H9 (cell line): Measurements from ENCODE around the gene LIG4. TPM values are rescaled to one million over a fixed set of nuclear protein-coding genes. Genes with fewer than 3 reads are reported as not detected.

Experiments used
- DNase-seq: peaks from one replicate; pipeline ENCODE4 v3.0.0-alpha.2; 2017
- H2AFZ ChIP-seq: one replicate; pipeline ENCODE4 v1.6.1; 2013; ENCODE audit warnings: mild to moderate bottlenecking, low read length, control low read depth, moderate library complexity
- H2AK5ac ChIP-seq: 2 replicates; pipeline ENCODE4 v1.6.1; 2013; ENCODE audit warnings: low read length, control low read depth, mixed read lengths; ENCODE audit not compliant: insufficient read length
- H2BK120ac ChIP-seq: one replicate; pipeline ENCODE4 v1.6.1; 2013; ENCODE audit warnings: low read depth, mild to moderate bottlenecking, low read length, control low read depth, inconsistent platforms; ENCODE audit not compliant: poor library complexity, severe bottlenecking
- H2BK12ac ChIP-seq: 2 replicates; pipeline ENCODE4 v1.6.1; 2013; ENCODE audit warnings: low read length, control low read depth, mixed read lengths, low read depth; ENCODE audit not compliant: insufficient read length
- H2BK15ac ChIP-seq: 2 replicates; pipeline ENCODE4 v1.6.1; 2013; ENCODE audit warnings: low read depth, low read length, control low read depth
- H2BK20ac ChIP-seq: one replicate; pipeline ENCODE4 v1.6.1; 2013; ENCODE audit warnings: low read depth, mild to moderate bottlenecking, low read length, control low read depth, inconsistent platforms; ENCODE audit not compliant: poor library complexity, severe bottlenecking
- H2BK5ac ChIP-seq: 2 replicates; pipeline ENCODE4 v1.6.1; 2013; ENCODE audit warnings: low read length, control low read depth, mixed read lengths; ENCODE audit not compliant: insufficient read length
- H3K14ac ChIP-seq: 2 replicates; pipeline ENCODE4 v1.6.1; 2013; ENCODE audit warnings: low read length, control low read depth; ENCODE audit not compliant: insufficient read depth
- H3K18ac ChIP-seq: 2 replicates; pipeline ENCODE4 v1.6.1; 2013; ENCODE audit warnings: low read depth, mild to moderate bottlenecking, mixed read lengths, low read length, control low read depth; ENCODE audit not compliant: insufficient read length
- H3K23ac ChIP-seq: 2 replicates; pipeline ENCODE4 v1.6.1; 2013; ENCODE audit warnings: low read length, control low read depth, mixed read lengths, low read depth; ENCODE audit not compliant: insufficient read length
- H3K23me2 ChIP-seq: 2 replicates; pipeline ENCODE4 v1.6.1; 2013; ENCODE audit warnings: low read depth, mild to moderate bottlenecking, mixed read lengths, low read length, control low read depth; ENCODE audit not compliant: insufficient read length, poor library complexity, severe bottlenecking
- H3K27ac ChIP-seq: 2 replicates; pipeline ENCODE4 v1.5.1; 2013; ENCODE audit warnings: low read length, control low read depth, mixed read lengths, low read depth; ENCODE audit not compliant: insufficient read length
- H3K27me3 ChIP-seq: 2 replicates; pipeline ENCODE4 v1.6.1; 2013; ENCODE audit warnings: low read length, control low read depth, inconsistent platforms; ENCODE audit not compliant: insufficient read depth
- H3K4ac ChIP-seq: 2 replicates; pipeline ENCODE4 v1.6.1; 2013; ENCODE audit warnings: low read depth, mild to moderate bottlenecking, control low read depth, inconsistent platforms, low read length, moderate library complexity
- H3K4me1 ChIP-seq: 2 replicates; pipeline ENCODE4 v1.6.1; 2013; ENCODE audit warnings: low read length, control low read depth, inconsistent platforms; ENCODE audit not compliant: insufficient read depth
- H3K4me2 ChIP-seq: 2 replicates; pipeline ENCODE4 v1.6.1; 2013; ENCODE audit warnings: low read length, control low read depth, mixed read lengths; ENCODE audit not compliant: insufficient read length, insufficient read depth
- H3K56ac ChIP-seq: 2 replicates; pipeline ENCODE4 v1.6.1; 2013; ENCODE audit warnings: low read depth, mild to moderate bottlenecking, mixed read lengths, low read length, control low read depth; ENCODE audit not compliant: insufficient read length
- H3K79me1 ChIP-seq: 2 replicates; pipeline ENCODE4 v1.6.1; 2013; ENCODE audit warnings: low read depth, mild to moderate bottlenecking, moderate library complexity, low read length, control low read depth, inconsistent platforms; ENCODE audit not compliant: insufficient read depth, poor library complexity, severe bottlenecking
- H3K79me2 ChIP-seq: 2 replicates; pipeline ENCODE4 v1.6.1; 2013; ENCODE audit warnings: low read length, control low read depth, inconsistent platforms; ENCODE audit not compliant: insufficient read depth
- H3K9ac ChIP-seq: 2 replicates; pipeline ENCODE4 v1.6.1; 2013; ENCODE audit warnings: low read length, control low read depth, mixed read lengths; ENCODE audit not compliant: insufficient read length; ENCODE audit errors: extremely low read depth
- H3K9me3 ChIP-seq: one replicate; pipeline ENCODE4 v1.6.1; 2013; ENCODE audit warnings: low read depth, low read length, inconsistent platforms; ENCODE audit not compliant: control insufficient read depth
- H3T11ph ChIP-seq: one replicate; pipeline ENCODE4 v1.6.1; 2013; ENCODE audit warnings: mild to moderate bottlenecking, low read length, control low read depth, inconsistent platforms
- H4K20me1 ChIP-seq: one replicate; pipeline ENCODE4 v1.6.1; 2013; ENCODE audit not compliant: control insufficient read depth, insufficient read length, insufficient read depth
- H4K5ac ChIP-seq: 2 replicates; pipeline ENCODE4 v1.6.1; 2013; ENCODE audit warnings: low read depth, mild to moderate bottlenecking, mixed read lengths, low read length, control low read depth; ENCODE audit not compliant: insufficient read length
- H4K8ac ChIP-seq: replicated peaks from 2 replicates; pipeline ENCODE4 v1.6.1; 2013; ENCODE audit warnings: low read length, control low read depth, mixed read lengths, low read depth; ENCODE audit not compliant: insufficient read length
- H4K91ac ChIP-seq: 2 replicates; pipeline ENCODE4 v1.6.1; 2013; ENCODE audit warnings: low read depth, mild to moderate bottlenecking, moderate library complexity, mixed read lengths, low read length, control low read depth; ENCODE audit not compliant: insufficient read length
- H3K27ac Mint-ChIP-seq, 3 experiments: 2 replicates in 2 of 3; 3 replicates in 1 of 3; pipeline ENCODE4 v1.8.0; 2020 to 2021; ENCODE audit warnings: mixed read lengths in 3 of 3, mild to moderate bottlenecking in 1 of 3, moderate library complexity in 1 of 3
- H3K27me3 Mint-ChIP-seq: 2 replicates; pipeline ENCODE4 v1.8.0; 2021; ENCODE audit warnings: low read depth, mild to moderate bottlenecking, moderate library complexity, mixed read lengths
- H3K36me3 Mint-ChIP-seq, 3 experiments: 2 replicates in 2 of 3; 3 replicates in 1 of 3; pipeline ENCODE4 v1.8.0; 2020 to 2021; ENCODE audit warnings: low read depth in 3 of 3, mixed read lengths in 3 of 3; ENCODE audit not compliant: insufficient read depth in 1 of 3
- H3K4me1 Mint-ChIP-seq, 2 experiments: 2 replicates each; pipeline ENCODE4 v1.8.0; 2020; ENCODE audit warnings: mixed read lengths in 2 of 2
- H3K4me3 Mint-ChIP-seq, 2 experiments: 2 replicates in 1 of 2; 3 replicates in 1 of 2; pipeline ENCODE4 v1.8.0; 2020 to 2021; ENCODE audit warnings: mild to moderate bottlenecking in 2 of 2, mixed read lengths in 2 of 2, moderate library complexity in 1 of 2
- H3K9me3 Mint-ChIP-seq, 2 experiments: 2 replicates in 1 of 2; 3 replicates in 1 of 2; pipeline ENCODE4 v1.8.0; 2020; ENCODE audit warnings: mild to moderate bottlenecking in 2 of 2, mixed read lengths in 2 of 2, moderate library complexity in 1 of 2
- CTCF ChIP-seq: fragments of 200-600 bp; sonication (generic); conservative IDR thresholded peaks from 3 replicates; pipeline ENCODE4 v1.8.0; 2021; ENCODE audit warnings: antibody characterized with exemption, mild to moderate bottlenecking
- WGBS: extraction: QIAGEN DNeasy Blood & Tissue Kit; methylation state at CpG from one replicate; pipeline ENCODE4 v1.1.7; 2013; ENCODE audit warnings: missing lambda C conversion rate, low lambda C conversion rate, mixed read lengths; ENCODE audit not compliant: insufficient read length; ENCODE audit errors: extremely low coverage; 5-methylcytosine and 5-hydroxymethylcytosine counted together
- total RNA-seq: library from RNA; stranded (reverse); gene quantifications from 2 replicates; pipeline ENCODE4 v1.2.1, GENCODE V29; 2021

Gene LIG4
- total RNA-seq, 1 experiment from 2014 or later = 5.6 TPM

- no peak overlapping the region for H2BK120ac ChIP-seq
- no peaks in the 10 kb centered on the region for H3K27me3 ChIP-seq
- no peak overlapping the region for H3K4me2 ChIP-seq
- H3K9me3 ChIP-seq = no peaks in the 10 kb centered on the region
- H2AK5ac ChIP-seq = no peak overlapping the region
- no peak overlapping the region for H3K23ac ChIP-seq
- H3K27ac ChIP-seq = no peak overlapping the region
- H3K27ac Mint-ChIP-seq = no peak overlapping the region
- no peak overlapping the region for H3K9ac ChIP-seq
- H4K91ac ChIP-seq = no peak overlapping the region
- H2BK5ac ChIP-seq = no peak overlapping the region
- no peak for DNase-seq
- H3K23me2 ChIP-seq = no peaks in the 10 kb centered on the region
- no peak for TF ChIP-seq CTCF
- no peaks in the 10 kb centered on the region for H3K27me3 Mint-ChIP-seq
- H2BK20ac ChIP-seq = no peak overlapping the region
- H2BK12ac ChIP-seq = no peak overlapping the region
- no peak overlapping the region for H3K18ac ChIP-seq
- no peaks in the 10 kb centered on the region for H3K79me1 ChIP-seq
- no CpG with 5 or more reads among the region's 5 CpGs for WGBS
- no peak overlapping the region for H3K4ac ChIP-seq
- H2BK15ac ChIP-seq = no peak overlapping the region
- no peaks in the 10 kb centered on the region for H4K20me1 ChIP-seq
- H4K8ac ChIP-seq = no peak overlapping the region
- peaks cover 0 to 4% of the 10 kb centered on the region in 2 experiments; a peak in 1 of 4 replicates for H3K4me1 Mint-ChIP-seq
- H3K9me3 Mint-ChIP-seq = peaks cover 6 to 7% of the 10 kb centered on the region in 2 experiments; a peak in 3 of 5 replicates
- no peaks in the 10 kb centered on the region for H3K4me1 ChIP-seq
- no peak overlapping the region for H3T11ph ChIP-seq
- H4K5ac ChIP-seq = no peak overlapping the region
- H3K79me2 ChIP-seq = no peaks in the 10 kb centered on the region
- no peak overlapping the region for H3K14ac ChIP-seq
- no peak overlapping the region for H3K4me3 Mint-ChIP-seq
- H3K36me3 Mint-ChIP-seq = peaks cover 0 to 4% (median 0%) of the 10 kb centered on the region in 3 experiments; a peak in 1 of 7 replicates
- H2AFZ ChIP-seq = no peak overlapping the region
- H3K56ac ChIP-seq = no peak overlapping the region
These were observed 19.5 kb downstream of the LIG4 start for GRCh38 chr13:108195861-108196260.
